LNCAP (cell line): ENCODE data around the gene FAM222A.

ENCODE experiments used
- CTCF ChIP-seq: fragments of 450-650 bp; IDR thresholded peaks from 2 replicates; pipeline ENCODE4 v1.5.1; 2017; ENCODE audit warnings: mild to moderate bottlenecking

The FAM222A gene

DNA sequence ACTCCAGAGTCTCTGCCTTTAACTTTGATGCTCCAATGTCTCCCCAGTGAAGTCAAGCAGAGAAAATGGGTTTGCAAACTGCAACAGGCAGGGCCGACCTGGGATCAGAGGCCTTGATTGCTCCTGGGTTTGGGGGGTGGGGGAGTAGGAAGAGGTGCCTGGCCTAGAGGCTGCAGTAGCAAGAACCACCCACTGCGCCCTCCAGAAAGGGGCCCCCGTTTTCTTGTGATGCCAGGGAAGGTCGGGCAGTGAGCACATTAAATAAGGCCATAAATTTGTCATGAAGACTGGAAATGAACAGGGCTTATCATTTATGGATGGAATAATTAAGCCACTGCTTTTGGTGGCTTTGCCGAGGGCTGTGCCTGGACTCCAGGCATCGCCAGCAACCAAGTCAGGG is 38.2 kb upstream of the FAM222A start:
- no peak for TF ChIP-seq CTCF

GRCh38 chr12:109677279-109677691 is 36.3 kb upstream of the FAM222A start:
- no peak for TF ChIP-seq CTCF

DNA sequence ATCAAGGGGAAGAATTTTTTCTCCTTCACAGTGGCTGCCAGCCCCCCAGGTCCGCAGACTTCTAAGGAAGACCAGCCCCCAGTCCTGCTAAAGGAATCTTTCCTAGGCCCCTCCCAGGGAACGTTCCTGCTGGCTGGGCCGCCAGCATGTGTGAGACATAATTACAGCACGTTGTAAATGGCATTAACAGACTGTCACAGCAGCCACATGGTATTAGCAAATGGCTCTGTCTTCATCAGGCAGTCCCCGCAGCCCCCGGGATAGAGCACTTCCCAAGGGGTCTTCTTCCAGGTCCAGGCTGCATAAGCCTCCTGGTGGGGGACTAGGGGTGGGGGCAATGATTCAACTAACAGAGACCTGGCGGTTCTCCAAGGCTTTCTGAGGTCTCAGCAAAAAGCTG is 34.9 kb upstream of the FAM222A start:
- TF ChIP-seq CTCF: no peak

- TF ChIP-seq CTCF: no peak
Observed at GRCh38 chr12:109679501-109680263, 33.9 kb upstream of the FAM222A start.

- no peak for TF ChIP-seq CTCF
Observed at GRCh38 chr12:109680264-109681005, 33.2 kb upstream of the FAM222A start.

DNA sequence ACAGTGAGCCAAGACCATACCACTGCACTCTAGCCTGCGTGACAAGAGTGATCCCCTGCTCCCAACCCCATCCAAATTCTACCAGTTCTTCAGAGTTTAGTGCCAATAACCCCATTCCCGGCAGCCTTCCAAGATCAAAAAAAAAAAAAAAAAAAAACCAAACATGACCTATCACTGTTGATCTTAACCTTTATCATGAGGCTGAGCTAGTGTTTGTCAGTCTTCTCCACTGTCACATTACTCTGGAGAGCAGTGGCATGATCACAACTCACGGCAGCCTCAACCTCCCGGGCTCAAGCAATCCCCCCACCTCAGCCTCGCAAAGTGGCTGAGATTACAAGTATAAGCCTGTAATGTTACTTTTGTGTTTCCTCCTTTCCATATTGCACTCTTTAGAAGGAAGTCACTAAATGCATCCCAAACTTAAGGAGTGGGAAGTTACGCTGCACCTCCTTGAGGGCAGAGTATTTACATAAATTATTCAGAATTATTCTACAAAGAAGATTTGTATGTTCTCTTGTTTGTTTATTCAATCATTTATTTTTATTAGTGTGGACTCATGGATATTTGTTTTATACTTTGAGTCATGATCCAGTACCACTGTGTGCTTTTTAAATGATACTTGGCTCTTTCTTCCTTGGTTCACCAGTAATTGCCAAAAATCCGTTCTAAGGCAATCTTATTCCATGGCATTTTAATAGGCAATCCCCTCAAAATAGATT is 31.5 kb upstream of the FAM222A start:
- TF ChIP-seq CTCF: no peak

DNA sequence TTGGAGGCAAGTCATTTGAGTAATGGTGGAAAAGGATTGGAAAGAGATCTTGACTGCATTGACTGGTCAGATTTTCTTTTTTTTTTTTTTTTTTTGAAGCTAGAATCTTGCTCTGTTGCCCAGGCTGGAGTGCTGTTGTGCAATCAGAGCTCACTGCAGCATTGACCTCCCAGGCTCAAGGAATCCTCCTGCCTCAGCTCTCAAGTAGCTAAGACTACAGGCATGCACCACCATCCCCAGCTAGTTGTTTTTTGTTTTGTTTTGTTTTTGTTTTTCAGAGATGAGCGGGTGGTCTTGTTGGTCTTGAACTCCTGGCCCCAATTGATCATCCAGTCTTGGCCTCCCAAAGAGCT is 30.9 kb upstream of the FAM222A start:
- TF ChIP-seq CTCF: no peak
